Activated naive CD8-positive, alpha-beta T cell treated with anti-CD3 and anti-CD28 coated beads, Interleukin-2, amount 50 U/mL, for 24 hours (primary cell): ENCODE data around the gene CTSK.
"Not testable (repeated sequence)": the region's sequence is repeated elsewhere in the genome, so short reads cannot be mapped to it uniquely, and the experiment has no call there.

ENCODE experiments used
- ATAC-seq: fragments of 150-1000 bp; cut with Tn5 transposase; one replicate; pipeline ENCODE4 v1.10.0; 2021
- DNase-seq: peaks from one replicate; pipeline ENCODE4 v3.0.0; 2021
- H3K27ac Mint-ChIP-seq: one replicate; pipeline ENCODE4 v1.8.0; 2021; ENCODE audit warnings: mild to moderate bottlenecking, mixed read lengths
- H3K27me3 Mint-ChIP-seq: one replicate; pipeline ENCODE4 v1.8.0; 2021; ENCODE audit warnings: mixed read lengths
- H3K36me3 Mint-ChIP-seq: one replicate; pipeline ENCODE4 v1.8.0; 2021; ENCODE audit warnings: low read depth, mixed read lengths
- H3K4me1 Mint-ChIP-seq: one replicate; pipeline ENCODE4 v1.8.0; 2021; ENCODE audit warnings: mixed read lengths
- H3K4me3 Mint-ChIP-seq: one replicate; pipeline ENCODE4 v1.8.0; 2021; ENCODE audit warnings: mild to moderate bottlenecking, moderate library complexity, mixed read lengths
- H3K9me3 Mint-ChIP-seq: one replicate; pipeline ENCODE4 v1.8.0; 2021; ENCODE audit warnings: mixed read lengths

CTSK gene

GRCh38 chr1:150808121-150808520 is at the start of gene CTSK:
TSS of gene CTSK (minus strand) at chr1:150808260. CDS start at chr1:150806805, 1,455 bp downstream.
- Mint-ChIP-seq H3K27me3 (no peaks in the 10 kb centered on the region), H3K36me3 (no peaks in the 10 kb centered on the region), H3K27ac (no peak within 1 kb of the TSS), H3K9me3 (no peaks in the 10 kb centered on the region), H3K4me1 (peaks cover 13% of the 10 kb centered on the region), H3K4me3 (peak within 1 kb of the TSS; percentile 21)
- DNase-seq (no peak), ATAC-seq (no peak)

GRCh38 chr1:150852734-150853133 is 44.7 kb upstream of the CTSK start:
- not testable (repeated sequence) for DNase-seq, H3K27me3 Mint-ChIP-seq, H3K9me3 Mint-ChIP-seq, ATAC-seq
- Mint-ChIP-seq H3K36me3 (peaks cover 34% of the 10 kb centered on the region), H3K27ac (peak overlapping the region; percentile 37), H3K4me1 (peaks cover 15% of the 10 kb centered on the region), H3K4me3 (peak overlapping the region; percentile 3)

- not testable (repeated sequence) for ATAC-seq
Measured at GRCh38 chr1:150850801-150851362, 42.8 kb upstream of the CTSK start.

GRCh38 chr1:150846473-150847146 is 38.5 kb upstream of the CTSK start:
- H3K36me3 Mint-ChIP-seq = peaks cover 24% of the 10 kb centered on the region
- DNase-seq (no peak), ATAC-seq (peak; percentile 45)
- H3K27ac Mint-ChIP-seq = peak overlapping the region; percentile 1
- no peaks in the 10 kb centered on the region for H3K9me3 Mint-ChIP-seq
- peaks cover 28% of the 10 kb centered on the region for H3K4me1 Mint-ChIP-seq
- no peaks in the 10 kb centered on the region for H3K27me3 Mint-ChIP-seq
- no peak overlapping the region for H3K4me3 Mint-ChIP-seq

More at GRCh38 chr1:150850801-150851362, 42.8 kb upstream of the CTSK start:
- Mint-ChIP-seq H3K36me3 (peaks cover 40% of the 10 kb centered on the region), H3K4me1 (peaks cover 24% of the 10 kb centered on the region)
- not testable (repeated sequence) for H3K9me3 Mint-ChIP-seq, H3K27ac Mint-ChIP-seq, H3K27me3 Mint-ChIP-seq, H3K4me3 Mint-ChIP-seq, DNase-seq

GRCh38 chr1:150843474-150843873 is 35.4 kb upstream of the CTSK start:
- no peaks in the 10 kb centered on the region for H3K27me3 Mint-ChIP-seq
- DNase-seq (no peak), ATAC-seq (no peak)
- H3K36me3 Mint-ChIP-seq = peaks cover 39% of the 10 kb centered on the region
- peaks cover 46% of the 10 kb centered on the region for H3K4me1 Mint-ChIP-seq
- no peaks in the 10 kb centered on the region for H3K9me3 Mint-ChIP-seq
- no peak overlapping the region for H3K27ac Mint-ChIP-seq
- no peak overlapping the region for H3K4me3 Mint-ChIP-seq

GRCh38 chr1:150842964-150843363 is 34.9 kb upstream of the CTSK start:
- Mint-ChIP-seq H3K27me3 (no peaks in the 10 kb centered on the region), H3K9me3 (no peaks in the 10 kb centered on the region), H3K4me3 (no peak overlapping the region), H3K27ac (no peak overlapping the region), H3K36me3 (peaks cover 41% of the 10 kb centered on the region), H3K4me1 (peaks cover 46% of the 10 kb centered on the region)
- no peak for DNase-seq
- ATAC-seq = no peak

- peak overlapping the region; percentile 7 for H3K4me3 Mint-ChIP-seq
Measured at GRCh38 chr1:150842343-150842742, 34.3 kb upstream of the CTSK start.

GRCh38 chr1:150841626-150842025 is 33.6 kb upstream of the CTSK start:
- Mint-ChIP-seq H3K36me3 (peaks cover 43% of the 10 kb centered on the region), H3K4me3 (peak overlapping the region; percentile 46), H3K4me1 (peaks cover 36% of the 10 kb centered on the region), H3K27ac (peak overlapping the region; percentile 76), H3K9me3 (no peaks in the 10 kb centered on the region), H3K27me3 (no peaks in the 10 kb centered on the region)
- DNase-seq = no peak
- peak; percentile 90 for ATAC-seq

More at GRCh38 chr1:150842343-150842742, 34.3 kb upstream of the CTSK start:
- H3K27ac Mint-ChIP-seq = peak overlapping the region; percentile 76
- no peaks in the 10 kb centered on the region for H3K27me3 Mint-ChIP-seq
- DNase-seq = no peak
- no peak for ATAC-seq
- peaks cover 40% of the 10 kb centered on the region for H3K36me3 Mint-ChIP-seq
- no peaks in the 10 kb centered on the region for H3K9me3 Mint-ChIP-seq
- peaks cover 40% of the 10 kb centered on the region for H3K4me1 Mint-ChIP-seq

GRCh38 chr1:150840850-150841249 is 32.8 kb upstream of the CTSK start:
- ATAC-seq, H3K4me3 Mint-ChIP-seq, H3K27ac Mint-ChIP-seq, DNase-seq, H3K27me3 Mint-ChIP-seq, H3K9me3 Mint-ChIP-seq: not testable (repeated sequence)
- H3K4me1 Mint-ChIP-seq = peaks cover 35% of the 10 kb centered on the region
- peaks cover 41% of the 10 kb centered on the region for H3K36me3 Mint-ChIP-seq

GRCh38 chr1:150836129-150836773 is 28.2 kb upstream of the CTSK start:
- Mint-ChIP-seq H3K4me1 (peaks cover 14% of the 10 kb centered on the region), H3K9me3 (no peaks in the 10 kb centered on the region), H3K36me3 (peaks cover 54% of the 10 kb centered on the region), H3K4me3 (no peak overlapping the region), H3K27me3 (no peaks in the 10 kb centered on the region), H3K27ac (no peak overlapping the region)
- ATAC-seq = no peak
- no peak for DNase-seq

GRCh38 chr1:150833961-150834360 is 25.9 kb upstream of the CTSK start:
- not testable (repeated sequence) for H3K4me1 Mint-ChIP-seq, DNase-seq, H3K27ac Mint-ChIP-seq, H3K27me3 Mint-ChIP-seq, H3K9me3 Mint-ChIP-seq, ATAC-seq, H3K4me3 Mint-ChIP-seq
- peaks cover 54% of the 10 kb centered on the region for H3K36me3 Mint-ChIP-seq

- Mint-ChIP-seq H3K4me3 (no peak overlapping the region), H3K27ac (no peak overlapping the region), H3K9me3 (no peaks in the 10 kb centered on the region), H3K36me3 (peaks cover 46% of the 10 kb centered on the region), H3K27me3 (no peaks in the 10 kb centered on the region), H3K4me1 (no peaks in the 10 kb centered on the region)
- ATAC-seq = no peak
- DNase-seq = no peak
Measured at GRCh38 chr1:150832597-150832996, 24.5 kb upstream of the CTSK start.

- Mint-ChIP-seq H3K9me3 (no peaks in the 10 kb centered on the region), H3K27ac (no peak overlapping the region), H3K27me3 (no peaks in the 10 kb centered on the region), H3K36me3 (peaks cover 45% of the 10 kb centered on the region), H3K4me1 (no peaks in the 10 kb centered on the region), H3K4me3 (no peak overlapping the region)
- ATAC-seq = no peak
- DNase-seq = no peak
Measured at GRCh38 chr1:150829751-150830150, 21.7 kb upstream of the CTSK start.

GRCh38 chr1:150826299-150826698 is 18.2 kb upstream of the CTSK start:
- Mint-ChIP-seq H3K27me3 (no peaks in the 10 kb centered on the region), H3K27ac (no peak overlapping the region), H3K36me3 (peaks cover 40% of the 10 kb centered on the region), H3K4me1 (peaks cover 1% of the 10 kb centered on the region), H3K4me3 (no peak overlapping the region), H3K9me3 (no peaks in the 10 kb centered on the region)
- ATAC-seq = no peak
- DNase-seq = no peak
